Measurements from ENCODE around the gene ADAMTS10. TPM values are rescaled to one million over a fixed set of nuclear protein-coding genes. Genes with fewer than 3 reads are reported as not detected.

Gene ADAMTS10
- total RNA-seq, 1 experiment from 2014 or later = 26.5 TPM

- Histone ChIP-seq H3K79me2 (ENCODE audit: insufficient read depth, low read length) (no peaks in the 10 kb centered on the region), H4K5ac (ENCODE audit: insufficient read length, low read depth, low read length) (no peak overlapping the region), H2BK12ac (ENCODE audit: insufficient read length, low read depth, low read length) (no peak overlapping the region), H3K9me3 (ENCODE audit: control insufficient read depth, low read depth, low read length) (no peaks in the 10 kb centered on the region), H3K56ac (ENCODE audit: insufficient read length, low read depth, low read length) (no peak overlapping the region), H2BK120ac (ENCODE audit: low read depth, low read length, poor library complexity, severe bottlenecking) (no peak overlapping the region), H3K79me1 (ENCODE audit: insufficient read depth, low read depth, low read length, poor library complexity, severe bottlenecking) (no peaks in the 10 kb centered on the region), H3K4ac (ENCODE audit: low read depth, low read length) (no peak overlapping the region), H2BK20ac (ENCODE audit: low read depth, low read length, poor library complexity, severe bottlenecking) (no peak overlapping the region), H3K23me2 (ENCODE audit: insufficient read length, low read depth, low read length, poor library complexity, severe bottlenecking) (peaks cover 6% of the 10 kb centered on the region), H2BK5ac (ENCODE audit: insufficient read length, low read length) (no peak overlapping the region), H3K14ac (ENCODE audit: insufficient read depth, low read length) (no peak overlapping the region), H2AFZ (ENCODE audit: low read length) (no peak overlapping the region), H4K20me1 (ENCODE audit: control insufficient read depth, insufficient read depth, insufficient read length) (no peaks in the 10 kb centered on the region), H3K27ac (ENCODE audit: insufficient read length, low read depth, low read length) (no peak overlapping the region), H3K4me2 (ENCODE audit: insufficient read depth, insufficient read length, low read length) (no peak overlapping the region), H3T11ph (ENCODE audit: low read length) (no peak overlapping the region), H2AK5ac (ENCODE audit: insufficient read length, low read length) (no peak overlapping the region), H2BK15ac (ENCODE audit: low read depth, low read length) (no peak overlapping the region), H3K23ac (ENCODE audit: insufficient read length, low read depth, low read length) (no peak overlapping the region), H3K9ac (ENCODE audit: extremely low read depth, insufficient read length, low read length) (no peak overlapping the region), H3K18ac (ENCODE audit: insufficient read length, low read depth, low read length) (no peak overlapping the region), H3K4me1 (ENCODE audit: insufficient read depth, low read length) (no peaks in the 10 kb centered on the region), H3K27me3 (ENCODE audit: insufficient read depth, low read length) (no peaks in the 10 kb centered on the region; the same call in 1 of the 2 replicates), H4K8ac (replicated peaks; ENCODE audit: insufficient read length, low read depth, low read length) (no peak overlapping the region), H4K91ac (ENCODE audit: insufficient read length, low read depth, low read length) (no peak overlapping the region)
- Mint-ChIP-seq H3K27me3 (ENCODE audit: low read depth) (peaks cover 33% of the 10 kb centered on the region), H3K9me3 (peaks cover 12 to 15% of the 10 kb centered on the region in 2 experiments; a peak in 4 of 5 replicates), H3K36me3 (ENCODE audit: insufficient read depth in 1 of 3, low read depth in 3 of 3) (peaks cover 0 to 29% (median 24%) of the 10 kb centered on the region in 3 experiments; a peak in 6 of 7 replicates), H3K4me3 (peak overlapping the region in 1 of 2 experiments; percentile 43; a peak in 2 of 5 replicates), H3K27ac (no peak overlapping the region), H3K4me1 (peaks cover 5 to 13% of the 10 kb centered on the region in 2 experiments)
- TF ChIP-seq CTCF (conservative IDR thresholded peaks at IDR 0.05) = peak; percentile 47; the same call in 2 of the 3 replicates
- no peak for DNase-seq
- WGBS (ENCODE audit: extremely low coverage, insufficient read length, low lambda C conversion rate) = no CpG with 5 or more reads among the region's 2 CpGs
Measured at GRCh38 chr19:8593931-8594330, 16.6 kb downstream of the ADAMTS10 start.

Data from H9 (cell line).